Suppressor macrophage (primary cell): ENCODE data around the gene EHD1.

Source experiments
- DNase-seq, 4 experiments: peaks; one replicate each; pipeline ENCODE4 v3.0.0-alpha.2; 2020 to 2022

The EHD1 gene

DNA sequence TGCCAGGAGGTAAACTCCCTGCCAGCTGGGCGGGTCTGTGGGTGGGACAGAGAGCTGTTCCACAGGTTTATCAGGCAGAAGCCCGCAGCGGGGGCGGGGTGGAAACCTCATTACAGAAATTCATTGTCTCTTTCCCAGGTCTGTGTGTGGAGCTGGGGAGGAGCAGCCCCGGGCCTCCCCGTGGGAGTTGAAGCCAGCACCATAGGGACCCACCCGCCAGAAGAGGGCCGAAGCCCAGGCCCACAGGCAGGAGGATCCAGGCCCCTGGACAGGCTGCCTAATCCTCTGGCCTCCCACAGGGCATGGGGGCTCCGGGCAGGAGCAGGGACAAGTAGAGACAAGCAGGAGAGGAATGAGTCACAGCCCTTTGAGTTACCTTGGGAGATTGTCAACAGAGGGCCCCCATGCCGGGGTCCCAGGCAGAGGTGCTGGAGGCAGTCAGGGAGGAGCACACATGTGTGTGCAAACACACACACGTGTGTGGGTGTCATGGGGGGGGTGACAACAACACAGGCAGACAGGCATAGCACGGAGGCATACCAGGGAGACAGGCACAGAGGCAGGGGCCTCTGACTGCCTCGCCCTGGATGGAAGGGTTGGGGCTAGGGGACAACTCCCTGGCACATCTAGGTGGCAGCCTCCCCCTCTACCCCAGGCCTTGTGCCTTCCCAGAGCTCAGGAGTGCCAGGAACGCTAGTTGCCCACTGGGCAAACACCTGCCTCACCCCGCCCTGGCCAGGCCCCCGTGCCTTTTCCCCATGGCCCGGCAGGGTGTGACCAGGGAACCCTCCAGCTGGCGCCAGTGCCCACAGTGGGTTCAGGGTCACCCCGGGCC lies 35.4 kb downstream of the EHD1 start:
- no peak for DNase-seq

GRCh38 chr11:64842366-64842759 lies 36.1 kb downstream of the EHD1 start:
- no peak for DNase-seq

GRCh38 chr11:64841592-64842365 lies 36.6 kb downstream of the EHD1 start:
- DNase-seq, result no peak

DNA sequence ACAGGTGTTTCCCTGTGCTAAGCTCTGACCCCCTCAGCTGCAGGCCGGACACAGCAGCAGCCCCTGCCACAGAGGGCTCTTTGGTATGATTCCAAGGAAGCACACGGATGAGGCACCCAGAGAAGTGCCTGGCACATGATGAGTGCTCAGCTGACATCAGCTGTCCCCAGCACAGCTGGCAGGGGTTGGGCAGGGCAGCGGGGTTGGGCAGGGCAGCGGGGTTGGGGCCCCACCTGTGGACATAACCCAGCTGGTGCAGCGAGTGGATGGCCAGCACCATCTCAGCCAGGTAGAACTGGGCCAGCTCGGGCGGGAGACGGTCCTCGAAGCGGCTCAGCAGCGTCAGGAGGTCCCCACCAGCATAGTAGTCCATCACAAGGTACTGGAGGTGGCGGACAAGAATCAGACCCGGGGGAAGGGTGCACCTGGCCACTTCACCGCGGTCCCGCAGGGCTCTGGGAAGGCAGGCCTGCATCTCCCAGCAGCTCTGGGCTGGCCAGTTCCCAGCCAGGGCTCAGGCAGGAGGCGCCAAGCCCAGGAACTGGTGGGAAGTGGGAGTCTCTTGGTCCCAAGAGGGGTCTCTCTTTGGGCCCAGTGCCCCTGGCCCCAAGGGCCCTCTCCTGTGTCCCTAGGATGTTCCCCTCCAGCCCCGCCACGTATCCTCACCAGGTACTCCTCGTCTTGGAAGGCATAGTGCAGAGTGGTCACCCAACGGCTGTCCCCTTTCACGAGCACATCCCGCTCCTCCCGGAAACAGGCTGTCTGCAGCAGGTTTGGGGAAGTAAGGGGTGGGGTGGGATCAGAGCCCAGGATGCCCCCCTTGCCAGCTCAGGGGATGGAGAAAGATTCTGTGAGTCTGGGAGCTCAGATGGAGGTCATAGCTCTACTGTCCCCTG lies 38.3 kb downstream of the EHD1 start:
- no peak for DNase-seq

GRCh38 chr11:64839335-64839734 lies 39.1 kb downstream of the EHD1 start:
- no peak for DNase-seq

GRCh38 chr11:64838600-64839334 lies 39.7 kb downstream of the EHD1 start:
- DNase-seq, result no peak

- DNase-seq, result no peak
Observed at GRCh38 chr11:64837887-64838351, 40.5 kb downstream of the EHD1 start.

GRCh38 chr11:64836448-64837072 lies 41.9 kb downstream of the EHD1 start:
- DNase-seq, result no peak

GRCh38 chr11:64835616-64836447 lies 42.6 kb downstream of the EHD1 start:
- no peak for DNase-seq

- no peak for DNase-seq
Observed at GRCh38 chr11:64834723-64835615, 43.5 kb downstream of the EHD1 start.

GRCh38 chr11:64834031-64834722 lies 44.2 kb downstream of the EHD1 start:
- no peak for DNase-seq

DNA sequence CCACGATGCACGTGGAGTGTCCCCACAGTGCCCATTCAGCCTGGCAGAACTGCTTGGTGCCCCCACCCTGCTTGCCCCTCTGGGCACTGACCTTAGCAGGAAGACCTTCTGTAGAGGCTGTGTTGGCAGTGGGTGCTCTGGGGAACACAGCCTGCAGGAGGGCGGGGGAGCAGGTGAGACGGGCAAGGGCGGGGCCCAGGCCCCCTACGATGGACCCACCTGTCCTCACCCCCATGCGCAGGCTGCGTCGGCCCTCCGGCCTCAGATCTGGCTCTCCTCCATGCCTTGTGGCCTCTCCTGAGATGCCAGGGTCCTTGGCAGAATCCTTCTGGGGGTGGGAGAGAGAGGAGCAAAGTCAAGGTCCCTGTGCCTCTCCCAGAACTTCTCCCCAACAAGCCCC lies 44.9 kb downstream of the EHD1 start:
- no peak for DNase-seq

GRCh38 chr11:64833198-64833502 lies 45.3 kb downstream of the EHD1 start:
- DNase-seq, result no peak

DNA sequence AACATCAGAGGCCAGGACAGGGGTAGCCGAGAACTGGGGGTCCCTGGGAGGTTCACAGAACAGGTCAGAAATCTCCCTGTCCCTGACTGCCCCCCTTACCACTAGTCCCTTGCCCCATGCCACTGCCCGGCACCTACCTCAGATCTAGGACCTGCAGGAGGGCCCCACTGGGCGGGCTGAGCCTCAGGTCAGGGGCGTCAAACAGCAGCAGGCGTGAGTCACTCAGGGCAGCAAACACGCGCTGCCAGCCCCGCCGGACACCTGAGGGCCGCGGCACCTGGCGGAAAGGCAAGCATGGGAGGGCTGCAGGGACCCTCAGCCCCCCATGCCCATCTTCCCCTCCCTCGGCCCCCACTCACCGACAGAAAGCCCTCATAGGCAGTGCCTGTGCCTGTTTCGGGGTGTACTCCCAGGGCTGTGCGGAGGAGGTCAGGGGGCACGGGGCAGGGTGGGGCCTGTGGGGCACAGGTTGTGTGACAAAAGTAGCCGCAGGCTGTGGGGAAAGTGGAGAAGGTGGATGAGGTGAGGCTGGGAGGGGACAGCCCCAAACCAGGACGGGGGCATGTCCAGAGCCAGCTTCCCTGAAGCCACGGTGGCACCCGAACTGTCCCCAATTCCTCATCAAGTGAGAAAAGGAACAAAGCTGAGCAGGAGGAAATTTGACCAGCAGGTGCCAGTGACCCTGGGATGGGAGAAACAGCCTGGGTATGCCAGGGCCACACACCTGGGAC lies 45.8 kb downstream of the EHD1 start:
- no peak for DNase-seq

DNA sequence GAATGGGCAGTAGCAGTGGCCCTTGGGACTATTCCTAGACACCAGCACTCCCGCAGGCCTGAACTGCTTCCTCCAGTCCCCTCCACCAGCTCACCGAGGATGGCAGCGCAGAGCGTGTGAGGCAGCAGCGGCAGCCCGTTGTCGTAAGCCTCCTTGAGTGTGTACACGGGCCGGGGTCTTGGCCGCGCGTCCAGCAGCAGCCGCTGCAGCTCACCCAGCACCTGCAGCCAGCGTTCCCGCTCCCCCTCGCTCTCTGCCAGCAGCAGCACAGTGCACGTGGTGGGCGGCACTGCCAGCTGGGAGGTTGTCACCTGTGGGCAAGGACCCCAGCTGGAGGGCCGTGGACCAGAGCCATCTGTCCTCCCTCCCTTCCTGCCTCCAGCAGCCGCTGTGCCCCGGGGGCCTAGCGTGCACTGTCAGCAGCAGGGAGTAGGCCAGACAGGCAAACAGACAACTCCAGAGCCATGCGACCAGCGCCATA lies 47.0 kb downstream of the EHD1 start:
- no peak for DNase-seq

GRCh38 chr11:64829536-64830251 lies 48.7 kb downstream of the EHD1 start:
- no peak for DNase-seq

- no peak for DNase-seq
Observed at GRCh38 chr11:64827451-64827839, 51.0 kb downstream of the EHD1 start.
